ENCODE data around the gene ENPP7.
A peak's percentile ranks its signal among the peaks of the same experiment; 100 is the strongest.

The ENPP7 gene

DNA sequence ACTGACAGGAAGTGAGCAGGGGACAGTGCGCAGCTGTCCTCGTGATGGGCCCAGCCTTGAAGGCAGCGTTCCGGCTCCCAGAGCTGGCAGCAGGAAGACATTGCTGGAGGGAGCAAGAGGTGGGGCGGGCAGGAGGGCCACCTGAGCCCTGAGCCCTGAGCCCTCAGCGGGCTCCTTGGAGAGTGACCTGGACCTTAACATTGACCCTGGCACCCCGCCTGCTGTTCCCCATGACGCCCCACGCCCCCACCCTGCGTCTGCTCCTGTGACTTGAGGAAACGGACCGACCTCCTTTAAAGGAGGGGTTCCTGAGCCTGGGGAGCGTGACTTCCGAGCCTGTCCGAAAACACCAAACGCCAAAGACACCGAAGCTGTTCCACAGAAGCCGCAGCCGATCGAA is 25.1 kb upstream of the ENPP7 start:
- Histone ChIP-seq H3K9me3 (ENCODE audit: control insufficient read depth, insufficient read depth, low read depth, low read length) (no peaks in the 10 kb centered on the region), H3K27me3 (ENCODE audit: control insufficient read depth, insufficient read depth, low read length) (no peaks in the 10 kb centered on the region), H3K4me3 (ENCODE audit: low read depth, low read length) (no peak overlapping the region), H3K9ac (ENCODE audit: low read length) (no peak overlapping the region), H3K27ac (ENCODE audit: low read depth, low read length) (no peak overlapping the region), H3K36me3 (ENCODE audit: control insufficient read depth, insufficient read depth, low read length) (no peaks in the 10 kb centered on the region), H3K4me1 (ENCODE audit: control insufficient read depth, insufficient read depth, low read length) (peaks cover 5% of the 10 kb centered on the region)

- no peak overlapping the region for H3K4me3 ChIP-seq (ENCODE audit: low read depth, low read length)
- no peaks in the 10 kb centered on the region for H3K27me3 ChIP-seq (ENCODE audit: control insufficient read depth, insufficient read depth, low read length)
- H3K9ac ChIP-seq (ENCODE audit: low read length): no peak overlapping the region
- H3K27ac ChIP-seq (ENCODE audit: low read depth, low read length): no peak overlapping the region
- no peaks in the 10 kb centered on the region for H3K9me3 ChIP-seq (ENCODE audit: control insufficient read depth, insufficient read depth, low read depth, low read length)
- no peaks in the 10 kb centered on the region for H3K36me3 ChIP-seq (ENCODE audit: control insufficient read depth, insufficient read depth, low read length)
- H3K4me1 ChIP-seq (ENCODE audit: control insufficient read depth, insufficient read depth, low read length): no peaks in the 10 kb centered on the region
Observed at GRCh38 chr17:79706931-79707850, 23.6 kb upstream of the ENPP7 start.

DNA sequence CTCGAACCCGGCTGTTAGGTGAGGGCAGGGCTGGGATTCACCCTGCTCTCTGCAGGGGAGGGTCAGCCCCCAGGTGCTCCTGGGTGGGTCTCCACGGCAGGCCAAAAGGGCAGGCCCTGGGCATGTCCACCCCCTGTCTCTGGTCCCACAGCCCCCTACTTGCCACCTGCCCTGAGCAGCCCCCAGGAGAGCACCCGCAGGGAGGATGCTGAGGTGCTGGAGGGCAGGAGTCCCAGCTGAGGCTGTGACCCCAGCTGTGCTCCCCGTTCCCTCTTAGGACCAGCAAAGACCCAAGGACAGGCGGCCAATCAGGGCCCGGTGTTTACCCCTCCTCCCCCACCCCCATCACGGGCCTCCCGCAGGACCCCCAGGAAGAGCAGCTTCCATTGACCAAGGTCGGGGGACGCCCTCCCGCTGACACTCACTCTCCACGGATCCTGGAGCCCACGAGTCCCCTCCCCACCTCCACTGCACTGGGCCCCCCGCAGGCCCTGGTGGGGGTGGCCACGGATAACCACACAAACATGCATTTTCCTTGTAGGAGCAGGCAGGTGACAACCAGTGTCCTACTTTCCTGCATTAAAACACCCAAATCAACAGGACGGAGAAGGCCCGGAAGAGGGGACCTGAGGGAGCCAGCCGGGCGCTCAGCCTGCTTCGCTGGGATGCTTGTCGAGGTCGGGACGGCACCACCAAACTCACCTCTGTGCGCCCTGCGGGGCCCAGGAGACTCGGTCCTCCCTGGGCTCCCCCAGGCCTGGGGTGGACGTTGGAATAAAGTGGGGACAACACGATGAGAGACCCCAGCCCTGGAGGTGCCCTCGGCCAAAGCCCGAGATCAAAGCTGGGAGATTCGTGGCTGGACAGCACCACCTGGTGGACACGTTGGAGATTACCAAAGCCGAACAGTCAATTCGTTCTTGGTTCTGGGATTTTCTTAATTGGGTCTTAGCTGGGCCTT is 22.5 kb upstream of the ENPP7 start:
- H3K36me3 ChIP-seq (ENCODE audit: control insufficient read depth, insufficient read depth, low read length): no peaks in the 10 kb centered on the region
- no peak overlapping the region for H3K27ac ChIP-seq (ENCODE audit: low read depth, low read length)
- H3K4me1 ChIP-seq (ENCODE audit: control insufficient read depth, insufficient read depth, low read length): no peaks in the 10 kb centered on the region
- H3K27me3 ChIP-seq (ENCODE audit: control insufficient read depth, insufficient read depth, low read length): no peaks in the 10 kb centered on the region
- H3K4me3 ChIP-seq (ENCODE audit: low read depth, low read length): peak overlapping the region; percentile 45
- no peaks in the 10 kb centered on the region for H3K9me3 ChIP-seq (ENCODE audit: control insufficient read depth, insufficient read depth, low read depth, low read length)
- H3K9ac ChIP-seq (ENCODE audit: low read length): no peak overlapping the region

GRCh38 chr17:79711715-79712305 is 18.9 kb upstream of the ENPP7 start:
- Histone ChIP-seq H3K9ac (ENCODE audit: low read length) (no peak overlapping the region), H3K9me3 (ENCODE audit: control insufficient read depth, insufficient read depth, low read depth, low read length) (no peaks in the 10 kb centered on the region), H3K4me1 (ENCODE audit: control insufficient read depth, insufficient read depth, low read length) (no peaks in the 10 kb centered on the region), H3K4me3 (ENCODE audit: low read depth, low read length) (no peak overlapping the region), H3K36me3 (ENCODE audit: control insufficient read depth, insufficient read depth, low read length) (no peaks in the 10 kb centered on the region), H3K27me3 (ENCODE audit: control insufficient read depth, insufficient read depth, low read length) (no peaks in the 10 kb centered on the region), H3K27ac (ENCODE audit: low read depth, low read length) (no peak overlapping the region)

- Histone ChIP-seq H3K27ac (ENCODE audit: low read depth, low read length) (no peak overlapping the region), H3K4me1 (ENCODE audit: control insufficient read depth, insufficient read depth, low read length) (no peaks in the 10 kb centered on the region), H3K9ac (ENCODE audit: low read length) (no peak overlapping the region), H3K4me3 (ENCODE audit: low read depth, low read length) (no peak overlapping the region), H3K9me3 (ENCODE audit: control insufficient read depth, insufficient read depth, low read depth, low read length) (no peaks in the 10 kb centered on the region), H3K36me3 (ENCODE audit: control insufficient read depth, insufficient read depth, low read length) (no peaks in the 10 kb centered on the region), H3K27me3 (ENCODE audit: control insufficient read depth, insufficient read depth, low read length) (no peaks in the 10 kb centered on the region)
Observed at GRCh38 chr17:79713391-79713790, 17.4 kb upstream of the ENPP7 start.

DNA sequence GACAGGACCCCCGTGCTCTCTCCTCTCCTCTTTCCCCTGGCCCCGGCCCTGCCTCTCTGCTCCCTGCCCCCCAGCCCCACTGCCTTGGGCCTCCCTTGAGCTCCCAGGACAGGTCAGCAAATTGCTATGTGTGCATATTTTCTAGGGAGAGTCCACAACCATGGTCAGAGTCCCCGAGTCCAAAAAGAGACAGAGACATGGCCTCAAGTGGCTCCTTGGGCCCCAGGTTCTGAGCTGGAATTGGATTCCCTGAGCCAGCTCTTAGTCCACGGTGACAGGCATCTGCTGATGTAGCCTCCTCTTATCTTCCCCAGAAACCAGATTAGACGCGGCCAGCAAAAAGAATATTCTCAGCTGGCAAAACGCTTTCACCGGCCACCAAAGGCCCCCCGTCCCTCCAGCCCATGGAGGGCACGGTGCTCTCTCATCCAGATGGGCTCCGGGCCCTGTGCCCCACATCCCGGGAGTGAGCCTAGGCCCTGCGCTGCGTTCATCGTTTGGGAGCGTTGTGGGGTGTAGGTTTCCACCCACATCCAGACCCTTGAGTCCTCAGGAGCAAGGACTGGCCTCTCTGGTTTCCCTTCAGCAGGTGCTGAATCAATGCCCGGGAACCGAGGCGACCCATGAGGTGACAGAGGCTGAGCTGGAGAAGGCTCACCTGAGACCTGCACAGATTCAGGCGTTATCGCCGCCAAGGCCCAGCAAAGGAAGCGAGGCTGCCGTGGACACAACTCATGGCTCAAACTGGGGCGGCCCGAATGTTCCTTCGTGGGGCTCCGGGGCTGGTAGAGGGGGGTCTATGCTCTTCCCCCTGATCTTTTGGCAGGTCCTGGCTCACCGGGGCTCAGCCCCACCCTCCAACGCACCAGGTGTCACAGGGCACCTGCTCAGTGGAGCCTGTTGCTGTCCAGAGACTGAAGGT is 16.3 kb upstream of the ENPP7 start:
- no peak overlapping the region for H3K4me3 ChIP-seq (ENCODE audit: low read depth, low read length)
- H3K27me3 ChIP-seq (ENCODE audit: control insufficient read depth, insufficient read depth, low read length): no peaks in the 10 kb centered on the region
- H3K9me3 ChIP-seq (ENCODE audit: control insufficient read depth, insufficient read depth, low read depth, low read length): no peaks in the 10 kb centered on the region
- H3K9ac ChIP-seq (ENCODE audit: low read length): no peak overlapping the region
- no peaks in the 10 kb centered on the region for H3K4me1 ChIP-seq (ENCODE audit: control insufficient read depth, insufficient read depth, low read length)
- H3K27ac ChIP-seq (ENCODE audit: low read depth, low read length): no peak overlapping the region
- no peaks in the 10 kb centered on the region for H3K36me3 ChIP-seq (ENCODE audit: control insufficient read depth, insufficient read depth, low read length)

DNA sequence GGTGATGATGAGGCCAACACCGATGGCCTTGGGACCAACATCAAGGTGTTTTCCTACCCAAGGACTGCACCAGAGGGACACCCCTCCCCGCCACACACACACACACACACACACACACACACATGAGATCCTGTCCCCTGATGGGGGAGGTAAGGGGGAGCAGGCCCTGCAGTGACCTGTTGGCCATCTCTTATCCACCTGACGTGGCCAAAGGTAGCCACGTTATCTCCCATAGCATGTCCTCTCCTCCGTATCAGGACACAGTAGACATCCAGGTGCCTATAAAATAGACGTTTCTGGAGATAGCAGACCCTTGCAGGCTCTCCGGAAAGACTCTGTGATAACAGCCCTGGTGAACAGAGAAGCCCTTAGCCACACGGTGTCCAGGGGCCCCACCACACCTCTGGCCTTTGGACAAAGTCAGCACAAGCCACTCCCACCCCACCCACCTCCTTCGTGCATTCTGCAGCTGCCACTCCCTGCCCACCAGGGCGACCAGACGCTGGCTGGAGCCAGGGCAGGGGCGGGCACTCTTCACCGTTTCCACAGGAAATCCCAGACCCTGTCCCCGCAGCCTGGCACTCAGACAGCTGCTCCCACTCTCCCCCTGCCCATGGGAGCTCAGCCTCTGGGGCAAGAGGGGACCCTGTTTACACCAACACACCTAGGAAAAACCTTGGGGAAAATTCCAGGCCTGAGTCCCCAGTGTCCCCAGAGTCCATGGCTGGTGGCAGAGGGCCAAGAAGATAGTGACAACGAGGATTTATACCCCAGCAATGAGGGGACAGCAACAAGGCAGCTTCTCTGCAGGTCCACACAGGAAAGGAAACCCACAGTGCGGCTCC is 15.4 kb upstream of the ENPP7 start:
- H3K9me3 ChIP-seq (ENCODE audit: control insufficient read depth, insufficient read depth, low read depth, low read length): 0 out of 2 replicates have a peak, but pooled peaks cover 3% of the 10 kb centered on the region
- no peak overlapping the region for H3K4me3 ChIP-seq (ENCODE audit: low read depth, low read length)
- H3K27me3 ChIP-seq (ENCODE audit: control insufficient read depth, insufficient read depth, low read length): no peaks in the 10 kb centered on the region
- H3K36me3 ChIP-seq (ENCODE audit: control insufficient read depth, insufficient read depth, low read length): no peaks in the 10 kb centered on the region
- H3K4me1 ChIP-seq (ENCODE audit: control insufficient read depth, insufficient read depth, low read length): no peaks in the 10 kb centered on the region
- H3K9ac ChIP-seq (ENCODE audit: low read length): no peak overlapping the region
- H3K27ac ChIP-seq (ENCODE audit: low read depth, low read length): no peak overlapping the region

DNA sequence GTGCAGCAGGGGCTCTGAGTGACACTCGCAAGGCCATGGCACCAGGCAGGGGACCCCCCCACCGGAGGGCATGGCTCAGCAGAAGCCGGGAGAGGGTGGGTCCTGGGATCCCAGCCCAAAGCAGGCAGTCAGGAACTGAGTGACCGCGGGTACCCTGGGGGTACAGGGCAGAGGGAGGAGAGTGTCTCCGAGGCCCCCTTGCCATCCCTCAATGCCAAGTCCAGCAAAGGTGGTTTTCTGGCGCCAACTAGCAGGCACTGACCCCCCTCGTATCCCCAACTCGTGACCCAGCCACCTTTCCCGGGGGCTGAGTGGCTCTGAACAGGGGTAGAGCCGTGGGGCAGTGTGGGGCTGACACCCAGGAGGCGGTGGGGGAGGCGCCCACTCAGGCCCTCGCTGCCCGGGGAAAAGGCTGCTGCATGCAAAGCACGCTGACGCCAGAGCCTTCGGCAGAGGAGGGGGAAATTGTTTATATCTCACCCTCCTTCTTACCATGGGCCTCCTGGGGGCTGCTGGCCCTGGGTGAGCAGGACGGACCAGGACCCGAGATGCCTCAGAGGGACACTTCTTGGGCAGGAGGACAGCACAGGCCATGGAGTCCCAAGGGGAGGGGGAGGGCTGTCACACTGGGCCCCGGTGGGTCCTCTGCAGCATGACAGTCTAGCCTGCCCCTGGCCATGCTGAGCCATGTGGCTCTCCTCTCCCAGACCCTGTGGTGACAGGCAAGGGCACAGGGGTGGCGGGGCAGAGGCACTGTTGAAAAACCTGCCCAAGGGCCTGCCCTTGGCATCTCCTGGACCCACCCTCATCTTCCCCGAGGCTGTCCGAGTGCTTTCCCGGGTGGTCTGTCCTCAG is 14.6 kb upstream of the ENPP7 start:
- Histone ChIP-seq H3K9ac (ENCODE audit: low read length) (no peak overlapping the region), H3K9me3 (ENCODE audit: control insufficient read depth, insufficient read depth, low read depth, low read length) (0 out of 2 replicates have a peak, but pooled peaks cover 3% of the 10 kb centered on the region), H3K4me3 (ENCODE audit: low read depth, low read length) (no peak overlapping the region)

GRCh38 chr17:79720705-79721292 is 9.9 kb upstream of the ENPP7 start:
- H3K27ac ChIP-seq (ENCODE audit: low read depth, low read length): no peak overlapping the region
- no peaks in the 10 kb centered on the region for H3K4me1 ChIP-seq (ENCODE audit: control insufficient read depth, insufficient read depth, low read length)
- no peaks in the 10 kb centered on the region for H3K27me3 ChIP-seq (ENCODE audit: control insufficient read depth, insufficient read depth, low read length)
- 0 out of 2 replicates have a peak, but pooled peaks cover 3% of the 10 kb centered on the region for H3K9me3 ChIP-seq (ENCODE audit: control insufficient read depth, insufficient read depth, low read depth, low read length)
- H3K4me3 ChIP-seq (ENCODE audit: low read depth, low read length): no peak overlapping the region
- no peak overlapping the region for H3K9ac ChIP-seq (ENCODE audit: low read length)
- no peaks in the 10 kb centered on the region for H3K36me3 ChIP-seq (ENCODE audit: control insufficient read depth, insufficient read depth, low read length)

More for the DNA sequence above, 14.6 kb upstream of the ENPP7 start:
- H3K4me1 ChIP-seq (ENCODE audit: control insufficient read depth, insufficient read depth, low read length): no peaks in the 10 kb centered on the region
- no peaks in the 10 kb centered on the region for H3K27me3 ChIP-seq (ENCODE audit: control insufficient read depth, insufficient read depth, low read length)
- no peaks in the 10 kb centered on the region for H3K36me3 ChIP-seq (ENCODE audit: control insufficient read depth, insufficient read depth, low read length)
- no peak overlapping the region for H3K27ac ChIP-seq (ENCODE audit: low read depth, low read length)

Data from HUES6 (cell line).